ENCODE measurements around the gene ALG9.
"Not testable (repeated sequence)": the region's sequence is repeated elsewhere in the genome, so short reads cannot be mapped to it uniquely, and the experiment has no call there.

Gene ALG9

GRCh38 chr11:111870886-111871692 lies at the start of gene ALG9:
ALG9 (minus strand) TSS chr11:111871581; CDS start chr11:111871482, 99 bp downstream.
- in situ Hi-C loops (cut with MboI; ENCODE audit: low sequenced_read_pairs), result no loop called here

DNA sequence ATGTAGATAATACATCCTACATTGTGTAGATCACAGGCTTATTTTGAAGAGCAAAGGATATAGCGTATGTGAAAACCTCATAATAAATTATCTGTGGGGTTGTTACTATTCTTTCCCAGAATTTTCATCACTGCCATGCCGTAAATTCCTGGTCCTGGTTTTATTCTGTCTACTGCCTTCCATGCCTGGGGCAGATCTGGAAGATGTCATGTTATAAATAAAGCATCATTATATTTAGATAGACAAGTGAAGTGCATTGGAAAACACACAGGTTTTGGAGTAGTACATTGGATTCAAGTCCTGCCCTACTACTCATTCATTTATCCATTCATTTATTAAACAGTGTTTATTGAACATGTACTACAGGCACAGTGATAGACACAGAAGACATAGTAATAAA lies 49.5 kb upstream of the ALG9 start:
- in situ Hi-C loops (cut with MboI; ENCODE audit: low sequenced_read_pairs), result no loop called here

GRCh38 chr11:111918390-111919256 lies 47.2 kb upstream of the ALG9 start, which contains the start of gene C11orf52:
C11orf52 (plus strand) TSS chr11:111918913; CDS start chr11:111918973, 60 bp downstream.
- in situ Hi-C loops (cut with MboI; ENCODE audit: low sequenced_read_pairs), result no loop called here

GRCh38 chr11:111917788-111918187 lies 46.4 kb upstream of the ALG9 start:
- in situ Hi-C loops (cut with MboI; ENCODE audit: low sequenced_read_pairs), result no loop called here

DNA sequence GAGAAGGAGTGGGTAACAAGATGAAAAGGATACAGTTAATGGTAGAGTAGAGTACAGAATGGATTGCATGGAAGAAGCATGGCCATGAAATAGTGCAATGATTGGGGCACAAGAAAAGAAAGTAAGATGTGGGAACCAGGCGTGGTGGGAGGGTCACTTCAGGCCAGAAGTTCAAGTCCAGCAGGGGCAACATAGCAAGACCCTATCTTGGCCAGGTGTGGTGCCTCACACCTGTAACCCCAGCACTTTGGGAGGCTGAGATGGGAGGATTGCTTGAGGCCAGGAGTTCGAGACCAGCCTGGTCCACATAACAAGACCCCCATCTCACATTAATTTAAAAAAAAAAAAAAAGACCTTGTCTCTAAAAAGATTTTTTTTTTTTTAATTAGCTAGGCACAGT lies 45.9 kb upstream of the ALG9 start:
- in situ Hi-C loops (cut with MboI; ENCODE audit: low sequenced_read_pairs), result no loop called here

GRCh38 chr11:111916768-111917167 lies 45.4 kb upstream of the ALG9 start:
- in situ Hi-C loops (cut with MboI; ENCODE audit: low sequenced_read_pairs), result no loop called here

GRCh38 chr11:111913997-111914396 lies 42.6 kb upstream of the ALG9 start:
- in situ Hi-C loops (cut with MboI; ENCODE audit: low sequenced_read_pairs), result no loop called here

- in situ Hi-C loops (cut with MboI; ENCODE audit: low sequenced_read_pairs), result no loop called here
Measured at GRCh38 chr11:111913031-111913861, 41.9 kb upstream of the ALG9 start.

GRCh38 chr11:111912535-111912934 lies 41.2 kb upstream of the ALG9 start, which contains the start of gene HSPB2:
HSPB2 (plus strand) TSS chr11:111912734; CDS start chr11:111912830, 96 bp downstream.
- in situ Hi-C loops (cut with MboI; ENCODE audit: low sequenced_read_pairs), result no loop called here

- in situ Hi-C loops (cut with MboI; ENCODE audit: low sequenced_read_pairs), result no loop called here
Measured at GRCh38 chr11:111911563-111912401, 40.4 kb upstream of the ALG9 start, which contains the start of gene CRYAB. CRYAB (minus strand) TSS chr11:111911770; CDS start chr11:111911724, 46 bp downstream.

DNA sequence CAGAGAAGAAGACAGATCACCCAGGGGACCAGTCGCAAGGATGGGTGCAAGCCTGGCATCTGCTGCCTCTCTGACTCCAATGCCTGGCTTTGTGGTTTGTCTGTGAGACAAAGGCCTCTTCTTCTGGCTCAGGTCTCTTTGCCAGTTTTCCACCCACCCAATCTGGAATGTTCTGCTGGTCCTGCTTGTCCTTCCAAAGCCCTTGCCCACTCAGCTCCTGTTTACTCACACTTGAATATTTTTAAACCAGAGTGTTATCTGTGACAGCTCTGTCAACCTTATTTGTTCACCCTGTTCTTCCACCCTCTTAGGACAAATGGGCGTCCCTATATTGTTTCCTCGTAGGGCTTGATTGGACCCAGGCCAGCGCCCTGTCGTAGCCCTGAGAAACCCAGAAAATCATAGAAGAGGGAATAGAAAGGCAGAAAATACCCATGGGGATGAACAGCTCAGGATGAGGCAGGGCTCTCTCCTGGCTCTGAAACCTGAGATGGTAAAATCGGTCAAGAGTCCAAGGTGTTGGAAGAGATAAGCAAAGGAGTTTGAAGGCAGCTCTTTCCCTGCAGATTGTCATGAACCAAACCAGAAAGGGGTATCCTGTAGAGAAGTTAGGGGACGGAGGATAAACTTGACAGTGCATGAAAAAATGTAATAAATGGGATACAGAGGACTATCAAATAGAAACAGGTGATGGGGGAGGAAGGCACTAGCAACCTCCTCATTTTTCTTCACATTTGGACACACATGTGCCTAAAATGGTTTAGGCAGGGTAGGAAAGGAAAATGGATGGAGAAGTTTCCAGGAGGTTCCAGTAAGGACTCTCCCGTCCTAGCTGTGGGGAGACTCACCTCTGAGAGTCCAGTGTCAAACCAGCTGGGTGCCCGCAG lies 39.5 kb upstream of the ALG9 start:
- in situ Hi-C loops (cut with MboI; ENCODE audit: low sequenced_read_pairs), result no loop called here

DNA sequence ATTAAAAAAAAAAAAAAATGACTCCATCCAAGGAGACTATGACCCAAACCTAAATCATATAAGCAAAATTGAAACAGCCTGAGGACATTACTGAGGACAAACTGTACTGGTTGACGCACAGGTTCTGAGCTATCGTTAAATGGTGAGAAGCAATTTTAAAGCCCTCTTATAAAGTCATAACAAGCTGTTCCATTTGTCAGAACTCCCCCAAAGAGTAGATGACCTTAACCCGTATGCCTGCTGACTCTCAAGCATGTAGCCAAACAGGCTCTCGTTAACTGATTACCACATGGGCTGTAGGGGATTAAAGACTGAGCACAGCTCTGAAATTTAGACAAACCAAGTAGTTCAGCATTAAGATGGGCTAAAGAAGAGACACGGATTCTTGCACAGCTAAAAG lies 38.0 kb upstream of the ALG9 start:
- in situ Hi-C loops (cut with MboI; ENCODE audit: low sequenced_read_pairs), result no loop called here

- in situ Hi-C loops (cut with MboI; ENCODE audit: low sequenced_read_pairs), result no loop called here
Measured at GRCh38 chr11:111908639-111909305, 37.4 kb upstream of the ALG9 start.

GRCh38 chr11:111906680-111907079 lies 35.3 kb upstream of the ALG9 start:
- in situ Hi-C loops (cut with MboI; ENCODE audit: low sequenced_read_pairs), result no loop called here

- in situ Hi-C loops (cut with MboI; ENCODE audit: low sequenced_read_pairs), result no loop called here
Measured at GRCh38 chr11:111905411-111905810, 34.0 kb upstream of the ALG9 start.

GRCh38 chr11:111886844-111887243 lies 15.5 kb upstream of the ALG9 start:
- in situ Hi-C loops (cut with MboI; ENCODE audit: low sequenced_read_pairs), result no loop called here

DNA sequence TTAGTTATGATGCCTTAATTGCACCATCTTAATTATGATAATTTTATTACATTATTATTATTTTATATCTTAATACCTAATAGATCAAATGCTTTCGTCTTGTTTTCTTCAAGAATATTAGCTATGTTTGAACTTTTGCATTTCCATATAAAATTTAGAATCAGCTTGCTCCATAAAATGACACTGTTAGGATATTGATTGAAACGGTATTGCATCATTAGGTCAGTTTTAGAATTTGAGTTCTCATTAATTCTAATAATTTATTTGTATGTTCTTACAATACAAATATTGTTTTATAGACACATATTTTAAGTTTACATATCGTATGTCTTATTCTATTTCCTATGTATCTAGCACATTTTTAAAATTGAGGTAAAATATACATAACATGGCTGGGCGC lies 14.7 kb upstream of the ALG9 start:
- in situ Hi-C loops (cut with MboI; ENCODE audit: low sequenced_read_pairs), result no loop called here

DNA sequence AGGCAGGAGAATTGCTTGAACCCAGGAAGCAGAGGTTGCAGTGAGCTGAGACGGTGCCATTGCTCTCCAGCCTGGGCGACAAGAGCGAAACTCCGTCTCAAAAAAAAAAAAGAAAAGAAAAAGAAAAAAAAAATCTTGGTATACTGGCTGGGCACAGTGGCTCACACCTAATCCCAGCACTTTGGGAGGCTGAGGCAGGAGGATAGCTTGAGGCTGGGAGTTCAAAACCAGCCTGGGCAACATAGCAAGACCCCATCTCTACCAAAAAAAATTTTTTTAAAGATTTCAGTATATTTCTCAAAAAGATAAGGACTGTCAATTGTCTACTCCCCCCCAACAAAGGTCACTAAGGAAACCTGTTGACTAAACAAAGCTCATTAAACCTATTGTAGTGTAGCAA lies 13.7 kb upstream of the ALG9 start:
- in situ Hi-C loops (cut with MboI; ENCODE audit: low sequenced_read_pairs), result not testable (repeated sequence)
